SU-DHL-6 (cell line): Measurements from ENCODE around the gene CES4A.

Experiments used
- CTCF ChIP-seq: fragments of 200-600 bp; sonication (generic); IDR thresholded peaks from one replicate; pipeline ENCODE4 v1.5.1; 2017; ENCODE audit warnings: antibody characterized with exemption, mild to moderate bottlenecking, low read length, moderate library complexity; ENCODE audit not compliant: insufficient read depth, poor library complexity, severe bottlenecking
- EZH2phosphoT487 ChIP-seq: fragments of 200-600 bp; sonication (generic), shearing (Covaris generic); conservative IDR thresholded peaks from 2 replicates; pipeline ENCODE4 v1.6.1; 2018; ENCODE audit warnings: mild to moderate bottlenecking, antibody characterized with exemption, low read length, moderate library complexity, mixed read lengths

- no peak for TF ChIP-seq EZH2phosphoT487
- TF ChIP-seq CTCF = no peak
These were observed 42.5 kb upstream of the CES4A start for GRCh38 chr16:66945939-66946338.
